NCI-H2107 treated with DMSO at 0.1 percent for 48 hours (cell line): Measurements from ENCODE around the gene TMEM245.
"Not testable (repeated sequence)": the region's sequence is repeated elsewhere in the genome, so short reads cannot be mapped to it uniquely, and the experiment has no call there.

Experiments used
- DNase-seq: peaks from one replicate; lab custom pipeline; 2025; ENCODE audit not compliant: unreplicated experiment; lab: John Stamatoyannopoulos, UW

TMEM245 gene

DNA sequence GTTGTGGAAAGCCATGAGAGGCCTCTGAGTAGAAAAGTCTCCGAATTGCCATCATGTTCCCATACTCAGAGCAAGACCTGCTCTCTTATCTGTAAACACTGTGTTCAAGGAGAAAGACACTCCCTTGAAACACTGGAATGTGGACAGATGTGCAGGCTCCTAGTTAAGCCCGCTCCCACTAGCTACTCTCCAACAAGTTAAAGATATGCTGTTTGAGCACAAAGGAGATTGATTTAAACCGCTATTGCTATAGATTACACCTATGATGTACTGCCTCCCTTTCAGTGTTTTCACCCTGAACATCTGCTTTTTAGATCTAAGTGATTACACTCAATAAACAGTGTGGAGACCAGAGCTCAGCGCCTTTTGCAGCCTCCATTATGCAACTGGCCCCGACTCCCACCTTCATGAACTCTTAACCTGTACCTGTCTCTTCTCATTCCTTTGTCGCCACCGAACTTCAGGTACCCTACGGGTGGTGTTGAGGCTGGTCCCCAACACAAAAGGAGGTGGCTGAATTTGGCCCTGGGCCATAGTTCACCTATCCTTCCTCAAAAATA, 47.5 kb downstream of the TMEM245 start:
- no peak for DNase-seq

- DNase-seq: no peak
Observed at GRCh38 chr9:109068764-109069163, 51.0 kb downstream of the TMEM245 start.

- DNase-seq: no peak
Observed at GRCh38 chr9:109064963-109065702, 54.6 kb downstream of the TMEM245 start.

DNA sequence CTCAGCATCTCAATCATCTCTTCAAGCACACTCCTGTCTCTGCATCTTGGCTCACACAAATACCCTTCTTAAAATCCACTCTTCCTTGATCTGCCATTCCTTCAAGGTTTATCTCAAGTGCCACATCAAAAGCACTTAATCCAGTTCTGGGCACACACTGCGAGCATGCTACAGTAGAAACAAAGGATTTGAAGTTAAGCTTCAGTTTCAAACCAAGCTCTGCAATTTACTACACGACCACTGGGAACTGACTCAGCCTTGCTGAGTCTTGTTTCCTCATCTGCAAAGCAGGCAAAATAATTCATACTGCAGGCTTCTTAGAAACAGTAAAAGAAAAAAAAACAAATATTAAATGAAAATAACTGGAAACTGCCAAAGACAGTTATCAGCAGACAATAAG, 56.0 kb downstream of the TMEM245 start:
- no peak for DNase-seq

DNA sequence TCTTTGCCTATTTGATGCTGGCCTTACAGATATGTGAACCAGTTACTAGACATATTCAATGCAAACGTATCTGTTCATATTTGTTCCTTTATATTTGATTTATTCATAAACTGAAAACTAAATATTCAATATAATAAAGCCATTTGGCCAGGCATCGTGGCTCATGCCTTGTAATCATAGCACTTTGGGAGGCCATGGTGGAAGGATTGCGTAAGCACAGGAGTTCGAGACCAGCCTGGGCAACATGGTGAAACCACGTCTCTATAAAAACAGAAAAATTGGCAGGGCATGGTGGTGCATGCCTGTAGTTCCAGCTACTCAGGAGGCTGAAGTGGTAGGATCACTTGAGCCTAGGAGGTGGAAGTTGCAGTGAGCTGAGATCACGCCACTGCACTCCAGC, 57.2 kb downstream of the TMEM245 start:
- DNase-seq: no peak

DNA sequence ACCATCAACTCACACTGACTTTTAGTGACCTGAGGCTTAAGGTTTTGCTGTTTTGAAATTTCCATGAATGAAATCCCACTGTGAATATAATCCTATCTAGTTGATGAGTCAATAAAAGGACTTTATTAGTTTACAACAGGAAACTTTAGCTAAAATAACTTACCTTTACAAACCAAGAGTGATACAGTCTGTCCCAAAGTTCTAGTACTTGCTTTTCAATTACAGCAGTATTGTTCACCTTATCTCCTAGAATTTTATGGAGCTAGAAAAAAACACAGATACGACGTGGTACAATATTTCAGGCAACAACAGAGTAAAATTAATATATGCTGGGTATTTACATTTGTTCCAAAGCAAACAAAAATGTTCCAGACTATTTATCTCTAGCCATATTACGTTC, 59.6 kb downstream of the TMEM245 start:
- no peak for DNase-seq

- DNase-seq: not testable (repeated sequence)
Observed at GRCh38 chr9:109053121-109053520, 66.6 kb downstream of the TMEM245 start.

DNA sequence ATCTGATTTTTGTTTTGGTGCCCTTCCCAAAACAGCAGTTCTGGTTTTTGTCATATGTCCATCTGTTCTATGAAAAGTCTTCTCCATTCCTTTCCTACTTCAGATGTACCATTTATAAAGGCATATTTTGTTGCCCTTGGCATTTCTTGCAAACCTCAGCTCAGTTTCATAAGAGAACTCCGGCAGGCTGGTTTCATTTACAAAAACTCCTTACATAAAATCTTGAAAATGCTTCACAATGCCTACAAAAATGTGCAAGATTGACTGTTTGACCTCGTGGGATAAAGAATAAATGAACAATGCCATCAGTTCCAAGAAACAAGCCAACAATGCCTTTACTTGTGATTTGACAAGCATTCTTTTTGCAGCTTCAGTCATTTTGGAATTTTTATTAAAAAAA, 67.3 kb downstream of the TMEM245 start:
- no peak for DNase-seq

- no peak for DNase-seq
Observed at GRCh38 chr9:109051733-109052132, 68.0 kb downstream of the TMEM245 start.

DNA sequence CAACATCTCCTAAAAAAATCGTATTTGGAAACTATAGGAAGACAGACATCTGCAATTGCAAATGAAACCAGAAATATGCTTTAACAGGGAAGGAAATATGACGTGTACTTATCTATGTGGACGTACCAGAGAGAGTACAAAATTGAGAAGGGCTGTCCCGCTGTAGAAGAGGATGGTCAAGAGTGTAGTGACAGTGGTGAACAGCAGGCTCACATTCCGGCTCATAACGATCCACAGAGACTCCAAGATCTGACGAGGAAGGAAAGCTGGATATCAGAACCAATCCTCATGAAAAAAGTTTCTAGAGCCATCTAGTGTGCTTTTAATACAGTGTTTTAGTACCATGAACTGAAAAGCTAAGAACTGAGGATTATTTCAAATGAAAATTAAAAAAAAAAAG, 69.3 kb downstream of the TMEM245 start:
- DNase-seq: no peak

DNA sequence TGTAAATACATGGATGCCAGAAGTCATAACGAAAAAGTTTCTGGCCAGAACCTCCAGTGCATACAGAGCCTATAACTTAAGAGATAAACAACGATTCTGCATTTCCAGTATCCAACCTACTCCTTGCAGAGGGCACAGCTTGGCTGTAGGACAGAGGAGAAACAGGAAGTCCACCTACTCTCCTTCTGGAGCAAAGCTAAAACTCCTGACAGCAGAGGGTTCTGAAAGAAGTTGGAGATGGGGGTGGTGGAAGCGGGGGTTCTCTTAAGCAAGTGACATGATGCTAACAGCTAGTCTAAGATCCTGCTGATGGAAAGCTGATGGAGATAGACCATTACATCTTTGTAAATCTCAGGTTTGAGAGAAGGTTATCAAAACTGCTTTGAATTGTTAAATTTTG, 70.9 kb downstream of the TMEM245 start:
- DNase-seq: no peak

DNA sequence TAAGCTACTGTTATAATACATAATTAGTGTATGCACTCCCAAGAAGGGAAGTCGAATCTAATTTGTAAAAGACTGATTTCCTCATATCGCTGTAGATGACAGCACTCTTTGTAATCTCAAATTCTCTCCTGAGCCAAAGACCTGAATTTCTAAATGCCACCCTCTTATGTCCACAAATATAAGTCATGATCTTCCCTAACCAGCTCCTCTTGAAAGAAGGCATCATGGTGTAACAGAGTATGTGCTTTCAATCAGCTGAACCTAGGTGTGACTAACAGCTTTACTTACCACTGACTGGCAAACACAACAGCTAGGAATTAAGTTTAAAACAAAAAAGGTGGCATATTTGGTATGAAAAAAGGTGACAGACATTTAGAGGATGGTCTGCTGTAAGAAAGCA, 72.5 kb downstream of the TMEM245 start:
- DNase-seq: no peak

GRCh38 chr9:109046346-109046745, 73.4 kb downstream of the TMEM245 start:
- DNase-seq: no peak

DNA sequence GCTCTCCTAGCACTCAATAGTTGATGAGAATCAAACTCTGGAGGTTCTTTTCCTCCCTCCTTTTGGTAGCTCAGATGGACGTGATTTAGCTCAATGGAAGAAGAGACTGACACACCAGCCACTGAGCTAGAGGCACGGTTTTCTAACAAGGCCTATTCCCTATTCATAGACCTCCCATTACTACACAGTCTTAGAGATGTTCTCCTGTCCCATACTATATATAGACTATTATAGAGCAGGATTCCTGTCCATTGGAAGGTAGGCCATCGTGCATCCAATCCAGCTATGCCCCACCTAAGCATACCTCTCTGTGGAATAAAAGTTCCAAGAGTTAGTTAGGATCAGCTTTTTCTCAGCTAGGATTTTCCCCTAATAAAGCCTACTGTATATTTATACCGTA, 76.2 kb downstream of the TMEM245 start:
- no peak for DNase-seq

- no peak for DNase-seq
Observed at GRCh38 chr9:109040571-109040970, 79.2 kb downstream of the TMEM245 start.

- no peak for DNase-seq
Observed at GRCh38 chr9:109039539-109039938, 80.2 kb downstream of the TMEM245 start.

- DNase-seq: no peak
Observed at GRCh38 chr9:109037946-109038715, 81.6 kb downstream of the TMEM245 start.

GRCh38 chr9:109036744-109037680, 82.7 kb downstream of the TMEM245 start:
- DNase-seq: no peak

DNA sequence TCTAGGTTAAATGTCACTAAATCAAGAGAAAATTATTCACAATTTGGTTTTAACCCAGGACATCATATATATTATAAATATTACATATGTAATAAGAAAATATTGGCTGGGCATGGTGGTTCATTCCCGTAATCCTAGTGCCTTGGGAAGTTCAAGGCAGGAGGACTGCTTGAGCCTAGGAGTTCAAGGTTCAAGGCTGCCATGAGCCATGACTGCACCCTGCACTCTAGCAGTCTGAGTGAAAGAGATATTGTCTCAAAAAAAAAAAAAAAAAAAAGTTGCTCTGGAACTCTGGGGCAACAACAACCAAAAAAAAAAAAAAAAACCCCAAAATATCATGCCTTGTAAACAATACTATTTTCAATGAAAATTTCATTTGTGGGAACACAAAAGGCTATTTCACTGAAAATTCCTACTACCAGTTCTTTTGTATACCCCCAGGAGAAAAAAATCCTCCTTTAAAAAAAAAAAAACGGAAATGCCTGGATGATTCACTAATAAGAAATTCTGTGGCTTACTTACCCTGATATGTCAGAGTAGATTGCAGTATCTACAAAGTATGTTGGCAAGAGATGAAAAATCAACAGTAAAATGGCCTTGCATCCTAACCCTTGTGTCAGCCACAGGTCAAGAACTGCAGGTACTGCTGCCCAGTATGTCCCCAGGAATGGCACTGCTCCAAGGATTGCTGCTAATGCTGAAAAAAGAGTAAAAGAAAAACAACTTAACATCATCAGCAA, 83.9 kb downstream of the TMEM245 start:
- DNase-seq: no peak

- no peak for DNase-seq
Observed at GRCh38 chr9:109033941-109034700, 85.6 kb downstream of the TMEM245 start.
